ENCODE measurements around the gene LRRC46.

Gene LRRC46

DNA sequence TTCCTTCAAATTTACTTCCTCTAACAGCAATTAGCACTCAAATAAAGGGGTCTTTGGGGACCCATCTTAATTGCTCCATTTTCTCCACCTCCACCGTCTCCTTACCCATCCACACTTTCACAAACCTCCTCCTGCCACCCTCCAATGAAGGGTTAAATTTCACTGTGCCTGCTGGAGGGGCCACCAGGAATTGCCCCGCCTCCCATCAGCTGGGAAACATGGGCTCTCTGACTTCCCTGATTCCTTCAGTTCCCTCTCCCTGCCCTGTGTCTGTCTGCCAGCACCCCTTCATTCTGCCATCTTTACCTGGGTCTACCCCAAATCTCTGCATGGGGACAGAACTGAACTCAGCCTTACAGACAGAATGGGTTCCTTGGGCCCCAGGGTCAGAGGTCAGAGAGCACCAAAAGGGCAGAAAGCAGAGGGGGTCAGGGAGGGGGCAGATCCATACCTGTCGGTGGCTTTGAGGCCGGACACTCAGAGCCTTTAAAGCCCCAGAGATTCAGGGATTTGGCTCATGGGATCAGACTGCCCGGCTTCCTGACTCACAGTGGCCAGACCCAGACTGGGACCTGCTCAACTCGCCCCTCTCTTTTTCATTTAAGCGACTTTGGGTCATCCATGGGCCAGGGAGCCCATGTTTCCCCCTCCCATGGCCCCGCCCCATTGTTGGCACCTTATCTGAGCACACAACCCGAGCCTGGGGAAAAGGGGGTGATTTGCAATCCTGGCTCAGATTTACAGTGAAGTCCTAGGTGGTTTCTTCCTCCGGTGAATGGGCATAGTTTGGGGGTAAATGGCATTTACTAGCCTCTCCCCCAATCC lies 46.9 kb downstream of the LRRC46 start:
- TF ChIP-seq EZH2 (IDR thresholded peaks at IDR 0.05) = no peak
- Histone ChIP-seq H3K4me3 (no peak overlapping the region), H3K9ac (ENCODE audit: insufficient read length) (no peak overlapping the region)

DNA sequence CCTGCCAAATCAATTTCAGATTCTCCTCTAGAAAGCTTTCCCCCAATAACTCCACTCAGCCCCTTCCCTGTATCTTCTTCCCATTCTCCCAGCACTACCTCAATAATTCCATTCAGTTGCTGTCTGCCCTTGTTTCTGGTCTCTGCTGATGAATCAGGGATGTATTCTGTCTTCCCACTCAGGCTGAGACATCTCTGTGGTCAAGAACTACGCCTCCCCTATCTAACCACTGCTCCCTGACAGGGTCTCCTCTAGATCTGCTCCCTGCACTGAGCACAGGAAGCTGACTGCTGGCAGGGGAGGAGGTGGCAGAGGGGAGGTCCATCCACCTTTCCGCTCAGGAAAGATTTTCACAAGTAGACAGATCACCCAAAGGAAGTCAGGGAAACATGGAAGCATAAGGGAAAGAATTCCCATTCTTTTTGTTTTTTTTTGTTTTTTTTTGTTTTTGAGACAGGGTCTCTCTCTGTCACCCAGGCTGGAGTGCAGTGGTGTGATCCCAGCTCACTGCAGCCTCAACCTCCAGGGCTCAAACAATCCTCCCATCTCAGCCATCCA lies 47.6 kb downstream of the LRRC46 start:
- Histone ChIP-seq H3K9me3 (ENCODE audit: low read depth, low read length) (no peaks in the 10 kb centered on the region), H3K27ac (no peak overlapping the region), H3K4me3 (no peak overlapping the region), H3K9ac (ENCODE audit: insufficient read length) (no peak overlapping the region), H3K36me3 (ENCODE audit: insufficient read depth, low read length) (no peaks in the 10 kb centered on the region)
- TF ChIP-seq EZH2 (IDR thresholded peaks at IDR 0.05) (no peak), FOXP2 (optimal IDR thresholded peaks at IDR 0.05; ENCODE audit: control extremely low read depth, extremely low read length, insufficient read depth) (no peak), POLR2AphosphoS5 (IDR thresholded peaks at IDR 0.05; ENCODE audit: borderline replicate concordance, low read depth, low read length) (no peak)
- DNase-seq (ENCODE audit: low read depth, low spot score) = no peak

More for the DNA sequence above, 46.9 kb downstream of the LRRC46 start:
- DNase-seq (ENCODE audit: low read depth, low spot score) = no peak
- Histone ChIP-seq H3K36me3 (ENCODE audit: insufficient read depth, low read length) (no peaks in the 10 kb centered on the region), H3K9me3 (ENCODE audit: low read depth, low read length) (no peaks in the 10 kb centered on the region), H3K27ac (no peak overlapping the region)

GRCh38 chr17:47879776-47880454 lies 48.4 kb downstream of the LRRC46 start:
- Histone ChIP-seq H3K9ac (ENCODE audit: insufficient read length) (no peak overlapping the region), H3K4me3 (no peak overlapping the region), H3K36me3 (ENCODE audit: insufficient read depth, low read length) (no peaks in the 10 kb centered on the region), H3K9me3 (ENCODE audit: low read depth, low read length) (no peaks in the 10 kb centered on the region), H3K27ac (no peak overlapping the region)
- DNase-seq (ENCODE audit: low read depth, low spot score) = no peak
- TF ChIP-seq POLR2AphosphoS5 (IDR thresholded peaks at IDR 0.05; ENCODE audit: borderline replicate concordance, low read depth, low read length) (no peak), FOXP2 (optimal IDR thresholded peaks at IDR 0.05; ENCODE audit: control extremely low read depth, extremely low read length, insufficient read depth) (no peak)

DNA sequence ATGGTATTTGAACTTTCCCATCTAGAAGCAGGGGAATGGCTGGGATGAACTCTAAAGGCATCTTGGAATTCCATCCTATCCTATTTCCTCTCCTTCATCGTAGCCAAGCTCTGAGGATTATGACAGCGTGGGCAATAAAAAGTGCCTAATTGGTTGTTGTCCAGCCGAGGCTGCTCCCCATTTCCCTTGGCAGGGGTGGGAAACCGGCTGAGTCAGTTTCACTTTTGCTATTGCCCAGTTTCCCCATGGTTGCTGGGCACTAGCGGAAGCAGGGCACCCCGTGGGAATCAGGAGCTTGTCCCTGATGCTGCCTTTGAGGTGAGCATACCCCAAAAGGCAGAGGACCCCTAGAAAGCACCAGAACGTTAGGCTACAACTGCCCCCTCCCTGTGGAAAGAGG lies 50.8 kb downstream of the LRRC46 start:
- H3K9ac ChIP-seq (ENCODE audit: insufficient read length) = no peak overlapping the region
- H3K36me3 ChIP-seq (ENCODE audit: insufficient read depth, low read length) = no peaks in the 10 kb centered on the region
- no peak overlapping the region for H3K27ac ChIP-seq
- no peak for DNase-seq (ENCODE audit: low read depth, low spot score)
- TF ChIP-seq POLR2AphosphoS5 (IDR thresholded peaks at IDR 0.05; ENCODE audit: borderline replicate concordance, low read depth, low read length) (no peak), FOXP2 (optimal IDR thresholded peaks at IDR 0.05; ENCODE audit: control extremely low read depth, extremely low read length, insufficient read depth) (no peak), EZH2 (IDR thresholded peaks at IDR 0.05) (no peak)
- H3K4me3 ChIP-seq = no peak overlapping the region
- H3K9me3 ChIP-seq (ENCODE audit: low read depth, low read length) = no peaks in the 10 kb centered on the region

- DNase-seq (ENCODE audit: low read depth, low spot score) = no peak
- no peak overlapping the region for H3K27ac ChIP-seq
Measured at GRCh38 chr17:47882695-47883588, 51.5 kb downstream of the LRRC46 start.

GRCh38 chr17:47883589-47884426 lies 52.3 kb downstream of the LRRC46 start:
- Histone ChIP-seq H3K9me3 (ENCODE audit: low read depth, low read length) (no peaks in the 10 kb centered on the region), H3K36me3 (ENCODE audit: insufficient read depth, low read length) (no peaks in the 10 kb centered on the region), H3K4me3 (no peak overlapping the region), H3K27ac (no peak overlapping the region), H3K9ac (ENCODE audit: insufficient read length) (no peak overlapping the region)
- DNase-seq (ENCODE audit: low read depth, low spot score) = no peak
- no peak for TF ChIP-seq POLR2AphosphoS5 (IDR thresholded peaks at IDR 0.05; ENCODE audit: borderline replicate concordance, low read depth, low read length)
- TF ChIP-seq EZH2 (IDR thresholded peaks at IDR 0.05) = no peak
- no peak for TF ChIP-seq FOXP2 (optimal IDR thresholded peaks at IDR 0.05; ENCODE audit: control extremely low read depth, extremely low read length, insufficient read depth)

More at GRCh38 chr17:47882695-47883588, 51.5 kb downstream of the LRRC46 start:
- TF ChIP-seq POLR2AphosphoS5 (IDR thresholded peaks at IDR 0.05; ENCODE audit: borderline replicate concordance, low read depth, low read length) (no peak), EZH2 (IDR thresholded peaks at IDR 0.05) (no peak), FOXP2 (optimal IDR thresholded peaks at IDR 0.05; ENCODE audit: control extremely low read depth, extremely low read length, insufficient read depth) (no peak)
- H3K9ac ChIP-seq (ENCODE audit: insufficient read length) = no peak overlapping the region
- H3K9me3 ChIP-seq (ENCODE audit: low read depth, low read length) = no peaks in the 10 kb centered on the region
- H3K36me3 ChIP-seq (ENCODE audit: insufficient read depth, low read length) = no peaks in the 10 kb centered on the region
- H3K4me3 ChIP-seq = no peak overlapping the region

- H3K9ac ChIP-seq (ENCODE audit: insufficient read length) = no peak overlapping the region
- H3K9me3 ChIP-seq (ENCODE audit: low read depth, low read length) = no peaks in the 10 kb centered on the region
- no peak overlapping the region for H3K27ac ChIP-seq
- no peak overlapping the region for H3K4me3 ChIP-seq
- TF ChIP-seq POLR2AphosphoS5 (IDR thresholded peaks at IDR 0.05; ENCODE audit: borderline replicate concordance, low read depth, low read length) (no peak), FOXP2 (optimal IDR thresholded peaks at IDR 0.05; ENCODE audit: control extremely low read depth, extremely low read length, insufficient read depth) (no peak), EZH2 (IDR thresholded peaks at IDR 0.05) (no peak)
- no peak for DNase-seq (ENCODE audit: low read depth, low spot score)
- no peaks in the 10 kb centered on the region for H3K36me3 ChIP-seq (ENCODE audit: insufficient read depth, low read length)
Measured at GRCh38 chr17:47884427-47884740, 52.9 kb downstream of the LRRC46 start.
